ENCODE measurements around the gene TOP2B. TPM values are rescaled to one million over a fixed set of nuclear protein-coding genes. Genes with fewer than 3 reads are reported as not detected.
A peak's percentile ranks its signal among the peaks of the same experiment; 100 is the strongest.

The TOP2B gene
- total and polyA plus RNA-seq, 2 donors (not counting 1 experiment from before 2014, with no cell fraction given): 56.2 to 71.2 TPM

DNA sequence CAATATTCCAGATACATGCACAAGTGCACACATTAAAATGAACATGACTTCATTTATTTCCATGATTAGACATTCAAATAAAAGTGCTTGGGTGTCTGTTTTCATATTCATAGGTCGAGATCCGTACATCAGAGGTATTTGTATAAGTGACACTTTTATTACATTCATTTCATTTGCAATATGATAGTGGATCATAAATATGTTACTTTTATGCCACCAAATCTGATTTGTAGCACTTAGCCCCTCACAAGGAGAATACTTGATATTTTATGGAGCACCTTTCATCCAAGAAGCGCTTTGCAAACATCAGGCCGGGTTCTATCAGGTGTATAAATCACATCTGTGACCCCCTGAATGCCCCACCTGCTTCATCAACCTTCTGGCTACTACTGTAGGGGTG is 100.6 kb downstream of the TOP2B start:
- DNase-seq (ENCODE audit: low read depth in 2 of 2): no peak
- H3K4me3 ChIP-seq (replicated peaks in 1 of 4; ENCODE audit: control extremely low read depth in 1 of 4, insufficient read depth in 1 of 4, low read depth in 3 of 4, low read length in 4 of 4): no peak overlapping the region
- no peak overlapping the region for H2AFZ ChIP-seq (ENCODE audit: low read length)
- no peak overlapping the region for H3K9ac ChIP-seq (ENCODE audit: insufficient read depth, low read length)
- no peaks in the 10 kb centered on the region for H4K20me1 ChIP-seq (ENCODE audit: control insufficient read depth, extremely low read depth, insufficient read depth, low read length)
- H3K4me2 ChIP-seq (ENCODE audit: extremely low read depth, insufficient read depth, low read length): no peak overlapping the region
- H3K9me3 ChIP-seq (ENCODE audit: control insufficient read depth, insufficient read depth, low read depth, low read length): no peaks in the 10 kb centered on the region
- no peaks in the 10 kb centered on the region for H3K36me3 ChIP-seq (ENCODE audit: control insufficient read depth, insufficient read depth, low read length)
- H3K27ac ChIP-seq (ENCODE audit: insufficient read depth, low read length): no peak overlapping the region
- no peaks in the 10 kb centered on the region for H3K27me3 ChIP-seq (ENCODE audit: control insufficient read depth, insufficient read depth, low read length)
- no peaks in the 10 kb centered on the region for H3K4me1 ChIP-seq (ENCODE audit: control insufficient read depth, extremely low read depth, insufficient read depth, low read length)
- H3K79me2 ChIP-seq (ENCODE audit: control insufficient read depth, insufficient read depth, low read length): no peaks in the 10 kb centered on the region
- TF ChIP-seq CTCF (conservative IDR thresholded peaks at IDR 0.05 in 1 of 2, IDR thresholded peaks at IDR 0.05 in 1 of 2; ENCODE audit: low read depth in 1 of 2, low read length in 2 of 2): no peak
- TF ChIP-seq EZH2 (IDR thresholded peaks at IDR 0.05; ENCODE audit: low read length, missing control alignments): no peak

GRCh38 chr3:25563601-25564000 is 101.1 kb downstream of the TOP2B start:
- Histone ChIP-seq H3K27ac (ENCODE audit: insufficient read depth, low read length) (no peak overlapping the region), H3K9ac (ENCODE audit: insufficient read depth, low read length) (no peak overlapping the region), H2AFZ (ENCODE audit: low read length) (no peak overlapping the region), H3K4me2 (ENCODE audit: extremely low read depth, insufficient read depth, low read length) (no peak overlapping the region), H3K4me1 (ENCODE audit: control insufficient read depth, extremely low read depth, insufficient read depth, low read length) (no peaks in the 10 kb centered on the region), H3K79me2 (ENCODE audit: control insufficient read depth, insufficient read depth, low read length) (no peaks in the 10 kb centered on the region), H3K27me3 (ENCODE audit: control insufficient read depth, insufficient read depth, low read length) (no peaks in the 10 kb centered on the region), H3K36me3 (ENCODE audit: control insufficient read depth, insufficient read depth, low read length) (no peaks in the 10 kb centered on the region), H3K4me3 (replicated peaks in 1 of 4; ENCODE audit: control extremely low read depth in 1 of 4, insufficient read depth in 1 of 4, low read depth in 3 of 4, low read length in 4 of 4) (no peak overlapping the region), H4K20me1 (ENCODE audit: control insufficient read depth, extremely low read depth, insufficient read depth, low read length) (no peaks in the 10 kb centered on the region), H3K9me3 (ENCODE audit: control insufficient read depth, insufficient read depth, low read depth, low read length) (no peaks in the 10 kb centered on the region)
- no peak for TF ChIP-seq CTCF (conservative IDR thresholded peaks at IDR 0.05 in 1 of 2, IDR thresholded peaks at IDR 0.05 in 1 of 2; ENCODE audit: low read depth in 1 of 2, low read length in 2 of 2)
- DNase-seq (ENCODE audit: low read depth in 2 of 2): peak in 1 of 2 donors; percentile 62

DNA sequence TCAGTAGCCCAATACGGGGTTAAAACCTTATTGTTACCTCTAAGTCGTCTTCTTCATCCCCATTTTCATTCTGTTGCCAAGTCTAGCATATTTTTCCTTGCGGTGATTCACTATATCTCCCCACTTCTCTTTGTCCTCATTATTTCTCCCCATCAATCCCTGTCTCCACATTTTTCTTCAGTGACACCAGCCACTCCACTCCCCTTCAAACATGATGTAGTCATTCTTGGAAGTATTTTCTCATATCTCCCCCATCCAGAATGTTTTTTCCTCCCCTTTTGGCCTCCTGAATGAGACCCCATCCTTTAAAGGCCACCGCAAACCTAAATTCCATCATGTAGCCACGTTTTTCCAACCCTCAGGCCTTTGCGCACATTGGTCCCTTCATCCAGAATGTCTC is 105.9 kb downstream of the TOP2B start:
- no peaks in the 10 kb centered on the region for H3K36me3 ChIP-seq (ENCODE audit: control insufficient read depth, insufficient read depth, low read length)
- no peaks in the 10 kb centered on the region for H3K79me2 ChIP-seq (ENCODE audit: control insufficient read depth, insufficient read depth, low read length)
- H3K4me3 ChIP-seq (replicated peaks in 1 of 4; ENCODE audit: control extremely low read depth in 1 of 4, insufficient read depth in 1 of 4, low read depth in 3 of 4, low read length in 4 of 4): no peak overlapping the region
- no peak overlapping the region for H3K9ac ChIP-seq (ENCODE audit: insufficient read depth, low read length)
- H3K27me3 ChIP-seq (ENCODE audit: control insufficient read depth, insufficient read depth, low read length): no peaks in the 10 kb centered on the region
- no peaks in the 10 kb centered on the region for H3K4me1 ChIP-seq (ENCODE audit: control insufficient read depth, extremely low read depth, insufficient read depth, low read length)
- H2AFZ ChIP-seq (ENCODE audit: low read length): no peak overlapping the region
- H3K27ac ChIP-seq (ENCODE audit: insufficient read depth, low read length): no peak overlapping the region
- no peaks in the 10 kb centered on the region for H3K9me3 ChIP-seq (ENCODE audit: control insufficient read depth, insufficient read depth, low read depth, low read length)
- TF ChIP-seq EZH2 (IDR thresholded peaks at IDR 0.05; ENCODE audit: low read length, missing control alignments) (no peak), CTCF (conservative IDR thresholded peaks at IDR 0.05 in 1 of 2, IDR thresholded peaks at IDR 0.05 in 1 of 2; ENCODE audit: low read depth in 1 of 2, low read length in 2 of 2) (no peak)
- no peak overlapping the region for H3K4me2 ChIP-seq (ENCODE audit: extremely low read depth, insufficient read depth, low read length)
- DNase-seq (ENCODE audit: low read depth in 2 of 2): peak in 1 of 2 donors; percentile 89
- no peaks in the 10 kb centered on the region for H4K20me1 ChIP-seq (ENCODE audit: control insufficient read depth, extremely low read depth, insufficient read depth, low read length)
